MM.1S (cell line): ENCODE data around the gene SPRYD3.

Experiments used
- EZH2 ChIP-seq: fragments of 300-600 bp; sonication (generic); optimal IDR thresholded peaks from 2 replicates; pipeline ENCODE3; 2017; ENCODE audit warnings: low read depth, mild to moderate bottlenecking, antibody characterized with exemption, low read length, mixed read lengths
- EZH2phosphoT487 ChIP-seq: fragments of 300-600 bp; sonication (generic); IDR thresholded peaks from 2 replicates; pipeline ENCODE4 v1.6.1; 2018; ENCODE audit warnings: antibody characterized with exemption, low read length
- TF ChIP-seq, protein P1 (sequence below): fragments of 300-600 bp; sonication (generic); IDR thresholded peaks from 2 replicates; pipeline ENCODE4 v1.5.1; 2016; ENCODE audit warnings: antibody characterized with exemption, low read length, mixed read lengths

DNA sequence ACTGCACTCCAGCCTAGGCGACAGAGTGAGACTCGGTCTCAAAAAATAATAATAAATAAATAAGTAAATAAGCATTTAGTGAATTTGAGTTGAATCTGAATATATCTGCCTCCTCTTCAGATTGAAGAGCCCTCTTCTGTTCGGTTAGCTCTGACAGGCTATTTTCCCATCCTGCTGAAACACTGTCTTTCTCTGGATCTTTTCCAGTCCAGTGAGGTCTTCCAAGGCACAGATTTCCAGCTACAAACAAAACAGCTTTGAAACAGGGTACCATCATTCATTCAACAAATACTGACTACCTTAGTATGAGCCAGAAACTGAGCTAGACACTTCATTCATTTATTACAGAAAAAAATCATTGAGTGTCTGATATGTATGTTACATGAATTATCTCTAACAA lies 7.2 kb upstream of the SPRYD3 start:
- TF ChIP-seq EZH2: no peak
- TF ChIP-seq, protein P1, sequence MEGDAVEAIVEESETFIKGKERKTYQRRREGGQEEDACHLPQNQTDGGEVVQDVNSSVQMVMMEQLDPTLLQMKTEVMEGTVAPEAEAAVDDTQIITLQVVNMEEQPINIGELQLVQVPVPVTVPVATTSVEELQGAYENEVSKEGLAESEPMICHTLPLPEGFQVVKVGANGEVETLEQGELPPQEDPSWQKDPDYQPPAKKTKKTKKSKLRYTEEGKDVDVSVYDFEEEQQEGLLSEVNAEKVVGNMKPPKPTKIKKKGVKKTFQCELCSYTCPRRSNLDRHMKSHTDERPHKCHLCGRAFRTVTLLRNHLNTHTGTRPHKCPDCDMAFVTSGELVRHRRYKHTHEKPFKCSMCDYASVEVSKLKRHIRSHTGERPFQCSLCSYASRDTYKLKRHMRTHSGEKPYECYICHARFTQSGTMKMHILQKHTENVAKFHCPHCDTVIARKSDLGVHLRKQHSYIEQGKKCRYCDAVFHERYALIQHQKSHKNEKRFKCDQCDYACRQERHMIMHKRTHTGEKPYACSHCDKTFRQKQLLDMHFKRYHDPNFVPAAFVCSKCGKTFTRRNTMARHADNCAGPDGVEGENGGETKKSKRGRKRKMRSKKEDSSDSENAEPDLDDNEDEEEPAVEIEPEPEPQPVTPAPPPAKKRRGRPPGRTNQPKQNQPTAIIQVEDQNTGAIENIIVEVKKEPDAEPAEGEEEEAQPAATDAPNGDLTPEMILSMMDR: no peak
- no peak for TF ChIP-seq EZH2phosphoT487
